ENCODE measurements around the gene LY9.

The LY9 gene

GRCh38 chr1:160755461-160755860 is 40.5 kb upstream of the LY9 start:
- Histone ChIP-seq H3K4me1 (ENCODE audit: control insufficient read depth, insufficient read depth, low read length, poor library complexity, severe bottlenecking) (no peaks in the 10 kb centered on the region), H3K27me3 (replicated peaks; ENCODE audit: control insufficient read depth, insufficient read depth, low read length, poor library complexity, severe bottlenecking) (no peaks in the 10 kb centered on the region), H3K27ac (ENCODE audit: insufficient read depth, low read length, poor library complexity, severe bottlenecking) (no peak overlapping the region), H3K9me3 (ENCODE audit: control insufficient read depth, low read length) (no peaks in the 10 kb centered on the region), H3K4me3 (ENCODE audit: insufficient read depth, low read depth, low read length, poor library complexity, severe bottlenecking) (no peak overlapping the region), H3K36me3 (ENCODE audit: control insufficient read depth, insufficient read depth, low read length) (no peaks in the 10 kb centered on the region)
- DNase-seq, result no peak

GRCh38 chr1:160755911-160756848 is 39.8 kb upstream of the LY9 start:
- Histone ChIP-seq H3K27ac (ENCODE audit: insufficient read depth, low read length, poor library complexity, severe bottlenecking) (no peak overlapping the region), H3K4me3 (ENCODE audit: insufficient read depth, low read depth, low read length, poor library complexity, severe bottlenecking) (no peak overlapping the region), H3K9me3 (ENCODE audit: control insufficient read depth, low read length) (no peaks in the 10 kb centered on the region), H3K36me3 (ENCODE audit: control insufficient read depth, insufficient read depth, low read length) (no peaks in the 10 kb centered on the region), H3K4me1 (ENCODE audit: control insufficient read depth, insufficient read depth, low read length, poor library complexity, severe bottlenecking) (no peaks in the 10 kb centered on the region), H3K27me3 (replicated peaks; ENCODE audit: control insufficient read depth, insufficient read depth, low read length, poor library complexity, severe bottlenecking) (no peaks in the 10 kb centered on the region)
- DNase-seq, result no peak

GRCh38 chr1:160756849-160757201 is 39.1 kb upstream of the LY9 start:
- H3K9me3 ChIP-seq (ENCODE audit: control insufficient read depth, low read length), result no peaks in the 10 kb centered on the region
- H3K27ac ChIP-seq (ENCODE audit: insufficient read depth, low read length, poor library complexity, severe bottlenecking), result no peak overlapping the region
- no peak for DNase-seq
- no peaks in the 10 kb centered on the region for H3K27me3 ChIP-seq (replicated peaks; ENCODE audit: control insufficient read depth, insufficient read depth, low read length, poor library complexity, severe bottlenecking)
- no peaks in the 10 kb centered on the region for H3K4me1 ChIP-seq (ENCODE audit: control insufficient read depth, insufficient read depth, low read length, poor library complexity, severe bottlenecking)
- H3K36me3 ChIP-seq (ENCODE audit: control insufficient read depth, insufficient read depth, low read length), result no peaks in the 10 kb centered on the region
- no peak overlapping the region for H3K4me3 ChIP-seq (ENCODE audit: insufficient read depth, low read depth, low read length, poor library complexity, severe bottlenecking)

GRCh38 chr1:160758521-160758920 is 37.5 kb upstream of the LY9 start:
- no peak for DNase-seq
- no peak overlapping the region for H3K4me3 ChIP-seq (ENCODE audit: insufficient read depth, low read depth, low read length, poor library complexity, severe bottlenecking)
- no peaks in the 10 kb centered on the region for H3K4me1 ChIP-seq (ENCODE audit: control insufficient read depth, insufficient read depth, low read length, poor library complexity, severe bottlenecking)
- H3K9me3 ChIP-seq (ENCODE audit: control insufficient read depth, low read length), result no peaks in the 10 kb centered on the region
- no peaks in the 10 kb centered on the region for H3K27me3 ChIP-seq (replicated peaks; ENCODE audit: control insufficient read depth, insufficient read depth, low read length, poor library complexity, severe bottlenecking)
- H3K27ac ChIP-seq (ENCODE audit: insufficient read depth, low read length, poor library complexity, severe bottlenecking), result no peak overlapping the region
- H3K36me3 ChIP-seq (ENCODE audit: control insufficient read depth, insufficient read depth, low read length), result no peaks in the 10 kb centered on the region

GRCh38 chr1:160759740-160760139 is 36.2 kb upstream of the LY9 start:
- no peaks in the 10 kb centered on the region for H3K9me3 ChIP-seq (ENCODE audit: control insufficient read depth, low read length)
- H3K27ac ChIP-seq (ENCODE audit: insufficient read depth, low read length, poor library complexity, severe bottlenecking), result no peak overlapping the region
- no peaks in the 10 kb centered on the region for H3K27me3 ChIP-seq (replicated peaks; ENCODE audit: control insufficient read depth, insufficient read depth, low read length, poor library complexity, severe bottlenecking)
- no peaks in the 10 kb centered on the region for H3K4me1 ChIP-seq (ENCODE audit: control insufficient read depth, insufficient read depth, low read length, poor library complexity, severe bottlenecking)
- no peak for DNase-seq
- no peak overlapping the region for H3K4me3 ChIP-seq (ENCODE audit: insufficient read depth, low read depth, low read length, poor library complexity, severe bottlenecking)
- H3K36me3 ChIP-seq (ENCODE audit: control insufficient read depth, insufficient read depth, low read length), result no peaks in the 10 kb centered on the region

GRCh38 chr1:160761046-160761445 is 34.9 kb upstream of the LY9 start:
- Histone ChIP-seq H3K27ac (ENCODE audit: insufficient read depth, low read length, poor library complexity, severe bottlenecking) (no peak overlapping the region), H3K9me3 (ENCODE audit: control insufficient read depth, low read length) (no peaks in the 10 kb centered on the region), H3K4me3 (ENCODE audit: insufficient read depth, low read depth, low read length, poor library complexity, severe bottlenecking) (no peak overlapping the region), H3K4me1 (ENCODE audit: control insufficient read depth, insufficient read depth, low read length, poor library complexity, severe bottlenecking) (no peaks in the 10 kb centered on the region), H3K27me3 (replicated peaks; ENCODE audit: control insufficient read depth, insufficient read depth, low read length, poor library complexity, severe bottlenecking) (no peaks in the 10 kb centered on the region), H3K36me3 (ENCODE audit: control insufficient read depth, insufficient read depth, low read length) (no peaks in the 10 kb centered on the region)
- DNase-seq, result no peak

GRCh38 chr1:160761886-160762285 is 34.1 kb upstream of the LY9 start:
- no peaks in the 10 kb centered on the region for H3K36me3 ChIP-seq (ENCODE audit: control insufficient read depth, insufficient read depth, low read length)
- H3K27me3 ChIP-seq (replicated peaks; ENCODE audit: control insufficient read depth, insufficient read depth, low read length, poor library complexity, severe bottlenecking), result no peaks in the 10 kb centered on the region
- H3K9me3 ChIP-seq (ENCODE audit: control insufficient read depth, low read length), result no peaks in the 10 kb centered on the region
- no peak for DNase-seq
- H3K4me3 ChIP-seq (ENCODE audit: insufficient read depth, low read depth, low read length, poor library complexity, severe bottlenecking), result no peak overlapping the region
- H3K27ac ChIP-seq (ENCODE audit: insufficient read depth, low read length, poor library complexity, severe bottlenecking), result no peak overlapping the region
- H3K4me1 ChIP-seq (ENCODE audit: control insufficient read depth, insufficient read depth, low read length, poor library complexity, severe bottlenecking), result peaks cover 3% of the 10 kb centered on the region

GRCh38 chr1:160763993-160764392 is 32.0 kb upstream of the LY9 start:
- H3K27me3 ChIP-seq (replicated peaks; ENCODE audit: control insufficient read depth, insufficient read depth, low read length, poor library complexity, severe bottlenecking), result no peaks in the 10 kb centered on the region
- no peak for DNase-seq
- peaks cover 14% of the 10 kb centered on the region for H3K4me1 ChIP-seq (ENCODE audit: control insufficient read depth, insufficient read depth, low read length, poor library complexity, severe bottlenecking)
- no peak overlapping the region for H3K27ac ChIP-seq (ENCODE audit: insufficient read depth, low read length, poor library complexity, severe bottlenecking)
- H3K36me3 ChIP-seq (ENCODE audit: control insufficient read depth, insufficient read depth, low read length), result no peaks in the 10 kb centered on the region
- H3K9me3 ChIP-seq (ENCODE audit: control insufficient read depth, low read length), result no peaks in the 10 kb centered on the region
- no peak overlapping the region for H3K4me3 ChIP-seq (ENCODE audit: insufficient read depth, low read depth, low read length, poor library complexity, severe bottlenecking)

GRCh38 chr1:160767395-160768294 is 28.3 kb upstream of the LY9 start:
- peak in 1 of 3 donors; percentile 7 for DNase-seq
- Histone ChIP-seq H3K4me3 (ENCODE audit: insufficient read depth, low read depth, low read length, poor library complexity, severe bottlenecking) (peak overlapping the region; percentile 44), H3K36me3 (ENCODE audit: control insufficient read depth, insufficient read depth, low read length) (no peaks in the 10 kb centered on the region), H3K27ac (ENCODE audit: insufficient read depth, low read length, poor library complexity, severe bottlenecking) (peak overlapping the region; percentile 62), H3K4me1 (ENCODE audit: control insufficient read depth, insufficient read depth, low read length, poor library complexity, severe bottlenecking) (peaks cover 14% of the 10 kb centered on the region), H3K9me3 (ENCODE audit: control insufficient read depth, low read length) (no peaks in the 10 kb centered on the region), H3K27me3 (replicated peaks; ENCODE audit: control insufficient read depth, insufficient read depth, low read length, poor library complexity, severe bottlenecking) (no peaks in the 10 kb centered on the region)

- peak; percentile 65 to 71 (median 66) for DNase-seq
- H3K27ac ChIP-seq (ENCODE audit: insufficient read depth, low read length, poor library complexity, severe bottlenecking), result peak overlapping the region; percentile 62
Observed at GRCh38 chr1:160768295-160768657, 27.7 kb upstream of the LY9 start.

More at GRCh38 chr1:160768295-160768657, 27.7 kb upstream of the LY9 start:
- Histone ChIP-seq H3K4me3 (ENCODE audit: insufficient read depth, low read depth, low read length, poor library complexity, severe bottlenecking) (peak overlapping the region; percentile 44), H3K27me3 (replicated peaks; ENCODE audit: control insufficient read depth, insufficient read depth, low read length, poor library complexity, severe bottlenecking) (no peaks in the 10 kb centered on the region), H3K9me3 (ENCODE audit: control insufficient read depth, low read length) (no peaks in the 10 kb centered on the region), H3K4me1 (ENCODE audit: control insufficient read depth, insufficient read depth, low read length, poor library complexity, severe bottlenecking) (peaks cover 14% of the 10 kb centered on the region), H3K36me3 (ENCODE audit: control insufficient read depth, insufficient read depth, low read length) (no peaks in the 10 kb centered on the region)

All from effector memory CD4-positive, alpha-beta T cell (primary cell).